Hindlimb muscle (tissue), 1 donor: ENCODE data around the gene VHLL. TPM values are rescaled to one million over a fixed set of nuclear protein-coding genes. Genes with fewer than 3 reads are reported as not detected.

Experiments
- DNase-seq: peaks from one replicate; pipeline ENCODE4 v3.0.0-alpha.2; 2013
- polyA plus RNA-seq: library from polyadenylated mRNA; unstranded; fragments of 120-200 nt; gene quantifications from one replicate; pipeline ENCODE4 v1.2.1, GENCODE V29; 2013; ENCODE audit not compliant: insufficient read length

Gene VHLL
- polyA plus RNA-seq, 1 donor = not detected

GRCh38 chr1:156291226-156292061 is 7.7 kb downstream of the VHLL start:
- DNase-seq = peak; percentile 85

- no peak for DNase-seq
Measured at GRCh38 chr1:156289857-156290256, 9.2 kb downstream of the VHLL start.

- DNase-seq = no peak
Measured at GRCh38 chr1:156286061-156286460, 13.0 kb downstream of the VHLL start.

GRCh38 chr1:156285437-156285836 is 13.7 kb downstream of the VHLL start:
- no peak for DNase-seq

GRCh38 chr1:156284757-156285156 is 14.3 kb downstream of the VHLL start:
- DNase-seq = no peak

- no peak for DNase-seq
Measured at GRCh38 chr1:156284112-156284511, 15.0 kb downstream of the VHLL start, which contains the start of gene TMEM79. Gene TMEM79 (plus strand): TSS chr1:156284325. CDS start chr1:156285227, 902 bp downstream.

GRCh38 chr1:156283521-156283920 is 15.6 kb downstream of the VHLL start:
- no peak for DNase-seq

GRCh38 chr1:156282479-156283222 is 16.5 kb downstream of the VHLL start, which contains the start of gene SMG5:
Gene SMG5 (minus strand): TSS chr1:156282825. CDS start chr1:156282680, 145 bp downstream.
- peak; percentile 99 for DNase-seq

- no peak for DNase-seq
Measured at GRCh38 chr1:156281693-156282478, 17.2 kb downstream of the VHLL start.

GRCh38 chr1:156281281-156281680 is 17.8 kb downstream of the VHLL start:
- DNase-seq = no peak

GRCh38 chr1:156279837-156280236 is 19.3 kb downstream of the VHLL start:
- DNase-seq = no peak

GRCh38 chr1:156276966-156277381 is 22.1 kb downstream of the VHLL start:
- no peak for DNase-seq

GRCh38 chr1:156276532-156276931 is 22.6 kb downstream of the VHLL start:
- DNase-seq = no peak

- DNase-seq = no peak
Measured at GRCh38 chr1:156270314-156270713, 28.8 kb downstream of the VHLL start.

GRCh38 chr1:156268336-156268735 is 30.8 kb downstream of the VHLL start:
- no peak for DNase-seq

- no peak for DNase-seq
Measured at GRCh38 chr1:156266051-156266450, 33.1 kb downstream of the VHLL start.

- DNase-seq = no peak
Measured at GRCh38 chr1:156263288-156263655, 35.8 kb downstream of the VHLL start.

GRCh38 chr1:156262461-156263287 is 36.4 kb downstream of the VHLL start:
- DNase-seq = no peak

- DNase-seq = no peak
Measured at GRCh38 chr1:156260896-156261295, 38.2 kb downstream of the VHLL start.

- no peak for DNase-seq
Measured at GRCh38 chr1:156259805-156260204, 39.3 kb downstream of the VHLL start.

- DNase-seq = no peak
Measured at GRCh38 chr1:156258859-156259258, 40.2 kb downstream of the VHLL start.

GRCh38 chr1:156257711-156258110 is 41.4 kb downstream of the VHLL start:
- DNase-seq = no peak
